Uterus (tissue), 2 donors: ENCODE data around the gene LHFPL6.

Experiments
- CTCF ChIP-seq, 4 experiments: fragments of 200-600 bp in 2 of 4; fragments of 450-650 bp in 2 of 4; sonication (generic) in 2 of 4; IDR thresholded peaks; one replicate each; pipeline ENCODE4 v1.5.1; 2016 to 2019; ENCODE audit warnings: antibody characterized with exemption in 4 of 4, mild to moderate bottlenecking in 2 of 4, moderate library complexity in 1 of 4
- POLR2A ChIP-seq, 2 donors: fragments of 450-650 bp; IDR thresholded peaks; one replicate each; pipeline ENCODE4 v1.6.1; 2016; ENCODE audit warnings: antibody characterized with exemption in 2 of 2, mild to moderate bottlenecking in 1 of 2, moderate library complexity in 1 of 2

DNA sequence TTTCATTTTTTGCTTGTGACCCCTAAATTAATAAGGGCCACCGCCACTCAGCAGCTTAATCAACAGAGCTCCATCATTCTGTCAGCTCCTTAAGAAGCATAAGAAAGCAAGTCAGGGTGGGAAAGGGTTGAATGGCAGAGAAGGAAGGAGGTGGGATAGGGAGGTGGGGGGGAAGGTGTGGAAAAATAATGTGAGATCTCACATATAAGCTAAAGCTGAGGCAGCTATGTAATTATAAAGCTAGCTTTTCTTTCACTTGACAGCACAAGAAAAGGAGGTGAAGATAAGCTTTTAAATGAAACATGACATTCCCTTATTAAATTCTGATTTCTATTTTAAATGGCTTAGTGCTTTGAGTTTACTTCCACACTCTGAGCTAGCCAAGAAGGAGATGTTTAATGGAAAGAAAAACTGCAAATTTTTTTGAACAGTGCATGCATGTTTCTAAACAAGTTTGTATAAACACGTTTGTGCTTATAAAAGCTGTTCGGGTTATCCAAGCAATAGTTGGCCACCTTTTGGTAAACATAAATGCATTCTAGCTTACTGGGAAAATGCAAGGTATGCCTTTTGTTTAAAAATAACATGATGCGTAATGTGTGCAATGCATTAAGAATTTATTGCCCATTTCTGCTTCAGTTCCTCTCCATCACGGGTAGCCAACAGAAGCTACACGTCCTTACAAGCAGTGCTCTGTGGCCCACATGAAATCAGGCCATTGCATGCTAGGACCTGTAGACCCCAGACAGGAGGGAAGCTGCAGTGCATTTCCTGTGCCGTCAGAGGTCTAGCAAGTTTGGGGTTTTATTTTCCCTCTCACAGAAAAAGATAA, 96.2 kb downstream of the LHFPL6 start:
- TF ChIP-seq CTCF (IDR thresholded peaks at IDR 0.05) (no peak), POLR2A (IDR thresholded peaks at IDR 0.05) (no peak)
